Adrenal gland (tissue), 19 donors: ENCODE results near the gene TOP2B. TPM values are rescaled to one million over a fixed set of nuclear protein-coding genes. Genes with fewer than 3 reads are reported as not detected.

Source experiments
- DNase-seq, 7 donors: peaks; one replicate each; pipeline ENCODE4 v3.0.0-alpha.2; 2019 to 2020
- H3K27ac ChIP-seq, 5 donors: fragments of 200-600 bp; sonication (generic) in 4 of 5; 1 replicate in 3 of 5; 2 replicates in 2 of 5; pipeline versions ENCODE4 v1.5.1 to v1.8.0; 2016 to 2020; ENCODE audit warnings: mild to moderate bottlenecking in 1 of 5
- H3K27me3 ChIP-seq: fragments of 200-600 bp; 2 replicates; pipeline ENCODE4 v1.8.0; 2021
- H3K36me3 ChIP-seq, 2 donors: fragments of 200-600 bp; replicated peaks in 1 of 2; 1 replicate in 1 of 2; 2 replicates in 1 of 2; pipeline versions ENCODE4 v1.5.1 to v1.8.0; 2018 to 2022
- H3K4me1 ChIP-seq, 2 donors: fragments of 200-600 bp; replicated peaks in 1 of 2; 1 replicate in 1 of 2; 2 replicates in 1 of 2; pipeline versions ENCODE4 v1.5.1 to v1.8.0; 2018 to 2021
- H3K4me3 ChIP-seq, 4 donors: fragments of 200-600 bp; sonication (generic) in 3 of 4; one replicate each; pipeline ENCODE4 v1.5.1; 2016 to 2018
- H3K9me3 ChIP-seq, 3 donors: fragments of 200-600 bp; sonication (generic) in 1 of 3; replicated peaks in 1 of 3; 1 replicate in 2 of 3; 2 replicates in 1 of 3; pipeline versions ENCODE4 v1.5.1 to v1.8.0; 2016 to 2021
- POLR2A ChIP-seq, 2 donors: fragments of 450-650 bp; IDR thresholded peaks; one replicate each; pipeline ENCODE4 v1.6.1; 2017; ENCODE audit warnings: antibody characterized with exemption in 2 of 2, mild to moderate bottlenecking in 2 of 2, moderate library complexity in 1 of 2
- WGBS, 4 donors: extraction: QIAGEN DNeasy Blood & Tissue Kit in 2 of 4; methylation state at CpG; one replicate each; pipeline versions ENCODE4 v1.1.5 to v1.1.7; 2013 to 2017; 5-methylcytosine and 5-hydroxymethylcytosine counted together
- intact Hi-C, 2 donors: fragments of 100-400 bp; cut with DNase I; formaldehyde crosslinking; loops; one replicate each; pipeline versions ENCODE4 v1.14.1 to v1.15.0; 2022 to 2023
- long read RNA-seq, 10 donors: library from polyadenylated mRNA in 3 of 10; unstranded in 2 of 10; stranded (forward) in 1 of 10; transcript quantifications; one replicate each; pipeline ENCODE4 v2.0.0 and lab custom pipeline, GENCODE V29; 2021 to 2026
- polyA plus RNA-seq, 3 donors: library from polyadenylated mRNA; stranded (reverse); fragments of 200-250 nt in 2 of 3; fragments of 350-450 nt in 1 of 3; fragmentation: Illumina TruSeq in 1 of 3; extraction: RNeasy Lipid Tissue Mini Kit (QIAGEN cat#74804) in 1 of 3; gene quantifications; one replicate each; pipeline ENCODE4 v1.2.3, GENCODE V29; 2013 to 2014
- total RNA-seq, 9 donors: library from RNA; depleted of rRNA in 4 of 9; stranded (reverse); fragments of >200 nt in 4 of 9; fragments of 120-200 nt in 1 of 9; fragmentation: NEBNext Ultra II Directional in 1 of 9; extraction: Animal tissue kit (Norgen Biotek cat#: 25700) in 1 of 9; gene quantifications; one replicate each; pipeline versions ENCODE4 v1.1.0 to v1.2.4, GENCODE V29; 2013 to 2023
- TF ChIP-seq, protein P1 (sequence below), 6 experiments: fragments of 450-650 bp in 4 of 6; fragments of 200-600 bp in 2 of 6; sonication (generic) in 1 of 6; IDR thresholded peaks; 1 replicate in 5 of 6; 2 replicates in 1 of 6; pipeline versions ENCODE4 v1.5.1 to v1.8.0; 2016 to 2021; ENCODE audit warnings: antibody characterized with exemption in 6 of 6, mild to moderate bottlenecking in 2 of 6, moderate library complexity in 1 of 6
- donor health status: healthy with polysubstance abuse.
- donor health status: Bipolar disorder and iron deficiency.
- donor health status: DM: yes; HTN: yes; CAD: no.
- donor health status: DM: no; HTN: no; CAD: no.
- donor health status: DM: no; HTN: no; CAD: no.
- donor health status: DM: yes; HTN: yes; CAD: no.

Gene TOP2B
- total RNA-seq = 100 to 1,000 TPM in 1 of 9 donors, 10 to 100 TPM in 8; 49.1 to 108 (median 76.2) TPM
- 10 to 100 TPM; 33.7 to 83.3 (median 39.6) TPM for polyA plus RNA-seq
- long read RNA-seq, donor 1, full-length matches to known transcripts = 1 of 1 reads
- long read RNA-seq, donor 1, partial matches to known transcripts = 0 of 1 reads
- long read RNA-seq, donor 1, other reads (novel, unspliced or antisense) = 0 of 1 reads
- long read RNA-seq, donor 2, full-length matches to known transcripts = 1 of 1 reads
- long read RNA-seq, donor 2, partial matches to known transcripts = 0 of 1 reads
- long read RNA-seq, donor 2, other reads (novel, unspliced or antisense) = 0 of 1 reads
- long read RNA-seq, donor 3, full-length matches to known transcripts = 3 of 3 reads
- long read RNA-seq, donor 3, partial matches to known transcripts = 0 of 3 reads
- long read RNA-seq, donor 3, other reads (novel, unspliced or antisense) = 0 of 3 reads
- long read RNA-seq, donor 4, partial matches to known transcripts = 4 of 5 reads
- long read RNA-seq, donor 4, other reads (novel, unspliced or antisense) = 1 of 5 reads
- long read RNA-seq, donor 5, full-length matches to known transcripts = 58 of 71 reads
- long read RNA-seq, donor 5, partial matches to known transcripts = 8 of 71 reads
- long read RNA-seq, donor 5, other reads (novel, unspliced or antisense) = 5 of 71 reads
- long read RNA-seq, donor 6, partial matches to known transcripts = 4 of 5 reads
- long read RNA-seq, donor 6, other reads (novel, unspliced or antisense) = 1 of 5 reads
- long read RNA-seq, donor 7 = 0 reads
- long read RNA-seq, donor 8, full-length matches to known transcripts = 5 of 5 reads
- long read RNA-seq, donor 8, partial matches to known transcripts = 0 of 5 reads
- long read RNA-seq, donor 8, other reads (novel, unspliced or antisense) = 0 of 5 reads
- long read RNA-seq, donor 9 = 0 reads
- long read RNA-seq, donor 10, full-length matches to known transcripts = 2 of 2 reads
- long read RNA-seq, donor 10, partial matches to known transcripts = 0 of 2 reads
- long read RNA-seq, donor 10, other reads (novel, unspliced or antisense) = 0 of 2 reads

- peak; percentile 96 to 98 (median 97) for DNase-seq
- peaks cover 20 to 40% of the 10 kb centered on the region in 2 donors for H3K4me1 ChIP-seq
- H3K4me3 ChIP-seq = peak within 1 kb of the TSS; percentile 5 to 87 (median 74)
- no peaks in the 10 kb centered on the region for H3K9me3 ChIP-seq
- intact Hi-C loops = loop anchor here in 1 of 2 donors (10.0 kb wide), 1 partner anchor 120 kb away; the partner anchor contains the start of gene NGLY1
- no peaks in the 10 kb centered on the region for H3K36me3 ChIP-seq
- TF ChIP-seq POLR2A (IDR thresholded peaks at IDR 0.05) = peak; percentile 81 to 95
- TF ChIP-seq, protein P1, sequence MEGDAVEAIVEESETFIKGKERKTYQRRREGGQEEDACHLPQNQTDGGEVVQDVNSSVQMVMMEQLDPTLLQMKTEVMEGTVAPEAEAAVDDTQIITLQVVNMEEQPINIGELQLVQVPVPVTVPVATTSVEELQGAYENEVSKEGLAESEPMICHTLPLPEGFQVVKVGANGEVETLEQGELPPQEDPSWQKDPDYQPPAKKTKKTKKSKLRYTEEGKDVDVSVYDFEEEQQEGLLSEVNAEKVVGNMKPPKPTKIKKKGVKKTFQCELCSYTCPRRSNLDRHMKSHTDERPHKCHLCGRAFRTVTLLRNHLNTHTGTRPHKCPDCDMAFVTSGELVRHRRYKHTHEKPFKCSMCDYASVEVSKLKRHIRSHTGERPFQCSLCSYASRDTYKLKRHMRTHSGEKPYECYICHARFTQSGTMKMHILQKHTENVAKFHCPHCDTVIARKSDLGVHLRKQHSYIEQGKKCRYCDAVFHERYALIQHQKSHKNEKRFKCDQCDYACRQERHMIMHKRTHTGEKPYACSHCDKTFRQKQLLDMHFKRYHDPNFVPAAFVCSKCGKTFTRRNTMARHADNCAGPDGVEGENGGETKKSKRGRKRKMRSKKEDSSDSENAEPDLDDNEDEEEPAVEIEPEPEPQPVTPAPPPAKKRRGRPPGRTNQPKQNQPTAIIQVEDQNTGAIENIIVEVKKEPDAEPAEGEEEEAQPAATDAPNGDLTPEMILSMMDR (IDR thresholded peaks at IDR 0.05) = peak in 1 of 6 experiments; percentile 3
- peak within 1 kb of the TSS; percentile 80 to 99 (median 96) for H3K27ac ChIP-seq
- H3K27me3 ChIP-seq = no peaks in the 10 kb centered on the region
- WGBS, 4 donors = 0 to 1% (median 0%) methylated on average over 13 to 33 of the region's 33 CpGs
Measured at GRCh38 chr3:25664812-25665314, at the start of gene TOP2B. TSS of gene TOP2B (minus strand) at chr3:25664907. CDS start at chr3:25664297, 610 bp downstream.

DNA sequence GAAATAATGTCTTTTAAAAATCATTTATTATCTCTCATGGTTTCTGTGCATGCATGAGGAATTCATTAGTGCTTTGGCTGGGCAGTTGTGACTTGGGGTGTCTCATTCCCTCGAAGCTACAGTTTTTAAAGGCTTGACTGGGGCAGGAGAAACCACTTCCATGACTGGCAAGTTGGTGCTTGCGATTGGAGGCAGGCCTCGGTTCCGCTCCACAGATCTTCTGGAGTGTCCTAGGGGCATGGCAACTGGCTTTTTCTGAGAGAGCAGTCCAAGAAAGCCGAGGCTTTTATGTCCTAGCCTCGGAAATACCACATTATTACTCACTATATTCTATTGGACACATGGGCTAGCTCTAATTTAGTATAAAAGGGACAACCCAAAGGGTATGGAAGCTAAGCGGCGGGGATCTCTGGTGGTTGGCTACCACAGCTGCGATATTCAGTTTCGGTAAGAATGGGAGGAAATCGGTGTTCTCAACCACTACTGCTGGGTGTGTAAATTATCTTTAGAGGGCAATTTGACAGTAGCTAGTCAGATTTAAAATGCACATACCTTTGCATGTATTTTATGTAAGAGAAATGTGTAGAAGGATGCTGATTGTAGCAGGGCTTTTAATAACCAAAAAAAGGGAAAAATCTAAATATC, 48.8 kb upstream of the TOP2B start:
- WGBS, 4 donors = 87 to 90% (median 89%) methylated on average over 9 to 11 of the region's 11 CpGs
- no peaks in the 10 kb centered on the region for H3K9me3 ChIP-seq
- H3K27me3 ChIP-seq = no peaks in the 10 kb centered on the region
- H3K4me1 ChIP-seq = no peaks in the 10 kb centered on the region
- no peak for DNase-seq
- no peak overlapping the region for H3K4me3 ChIP-seq
- no peak for TF ChIP-seq POLR2A (IDR thresholded peaks at IDR 0.05)
- TF ChIP-seq, protein P1 (IDR thresholded peaks at IDR 0.05) = no peak
- intact Hi-C loops = no loop called here
- no peak overlapping the region for H3K27ac ChIP-seq
- no peaks in the 10 kb centered on the region for H3K36me3 ChIP-seq

DNA sequence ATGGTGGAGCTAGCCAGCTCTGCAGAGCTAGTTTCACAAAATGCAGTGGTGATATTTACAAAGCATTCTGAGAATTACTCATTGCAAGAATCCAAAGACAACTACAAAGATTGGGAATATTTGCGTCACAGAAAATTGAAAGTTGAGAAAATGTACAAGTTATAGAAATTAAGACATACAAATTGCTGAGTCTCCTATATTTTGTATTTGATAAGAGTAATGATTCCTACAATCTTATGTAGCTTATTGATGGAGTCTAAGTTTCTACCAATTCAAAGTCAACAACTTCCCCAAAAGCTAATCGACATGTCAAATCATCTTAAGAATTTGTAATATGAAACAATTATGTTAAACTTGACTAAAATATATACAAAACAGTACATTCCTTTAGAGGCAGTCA, 46.4 kb upstream of the TOP2B start:
- no peaks in the 10 kb centered on the region for H3K36me3 ChIP-seq
- H3K9me3 ChIP-seq = no peaks in the 10 kb centered on the region
- H3K4me1 ChIP-seq = no peaks in the 10 kb centered on the region
- TF ChIP-seq POLR2A (IDR thresholded peaks at IDR 0.05) = no peak
- H3K4me3 ChIP-seq = no peak overlapping the region
- no peaks in the 10 kb centered on the region for H3K27me3 ChIP-seq
- WGBS, 4 donors = 91 to 98% (median 94%) methylated on average over 2 of the region's 2 CpGs
- no peak for DNase-seq
- intact Hi-C loops = no loop called here
- no peak overlapping the region for H3K27ac ChIP-seq

DNA sequence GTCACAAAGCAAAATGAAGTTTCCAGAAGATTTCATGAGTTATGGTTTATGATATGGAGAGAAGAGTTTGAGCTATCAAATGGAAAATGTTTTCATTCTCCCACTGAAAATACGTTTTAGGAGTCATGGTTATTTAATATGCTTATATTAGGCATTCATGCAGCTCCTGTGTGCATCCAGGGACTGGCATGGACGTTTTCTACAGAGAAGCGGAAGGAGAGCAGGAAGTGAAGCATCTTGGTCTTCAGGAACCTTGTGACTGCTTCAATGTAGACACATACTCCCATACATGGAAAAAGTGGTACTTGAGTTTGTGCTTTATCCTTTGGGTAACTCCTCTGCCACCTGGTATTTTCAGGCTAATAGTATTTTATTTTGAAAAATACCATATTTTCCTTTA, 43.3 kb upstream of the TOP2B start:
- Histone ChIP-seq H3K4me1 (no peaks in the 10 kb centered on the region), H3K36me3 (no peaks in the 10 kb centered on the region), H3K27ac (no peak overlapping the region), H3K27me3 (no peaks in the 10 kb centered on the region), H3K4me3 (no peak overlapping the region), H3K9me3 (no peaks in the 10 kb centered on the region)
- intact Hi-C loops = no loop called here
- TF ChIP-seq POLR2A (IDR thresholded peaks at IDR 0.05) = no peak
- TF ChIP-seq, protein P1 (IDR thresholded peaks at IDR 0.05) = no peak
- 51 to 63% (median 56%) methylated on average over 3 of the region's 3 CpGs for WGBS, 4 donors
- DNase-seq = no peak
